HL-60 (cell line): Measurements from ENCODE around the gene ADAM22.

Source experiments
- GABPA ChIP-seq: IDR thresholded peaks from 2 replicates; pipeline ENCODE4 v1.6.1; 2012; ENCODE audit warnings: low read depth
- POLR2AphosphoS5 ChIP-seq: IDR thresholded peaks from 2 replicates; pipeline ENCODE4 v1.6.1; 2012; ENCODE audit warnings: low read depth
- TF ChIP-seq, protein P1 (sequence below): IDR thresholded peaks from one replicate; pipeline ENCODE4 v1.5.1; 2011; ENCODE audit warnings: low read length, control low read depth, inconsistent platforms; ENCODE audit not compliant: insufficient read depth

DNA sequence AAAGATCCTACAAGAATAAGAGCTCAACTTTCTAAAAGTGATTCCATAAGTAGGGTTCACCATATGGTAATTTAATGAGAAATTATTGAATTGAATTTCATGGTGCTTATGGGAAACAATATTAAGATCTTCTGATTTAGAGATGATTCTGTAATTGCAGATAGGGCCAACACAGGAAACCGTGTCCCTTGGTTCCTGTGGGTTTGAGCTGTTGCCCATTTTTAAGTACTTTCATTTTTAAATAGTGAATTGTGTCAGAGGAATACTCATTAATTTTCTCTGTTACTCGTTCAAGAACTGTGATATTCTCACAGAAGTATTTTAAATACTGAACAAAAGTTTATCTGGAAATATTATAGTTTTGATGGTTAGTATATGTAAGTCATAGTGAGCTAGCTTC, 156.6 kb downstream of the ADAM22 start:
- TF ChIP-seq, protein P1, sequence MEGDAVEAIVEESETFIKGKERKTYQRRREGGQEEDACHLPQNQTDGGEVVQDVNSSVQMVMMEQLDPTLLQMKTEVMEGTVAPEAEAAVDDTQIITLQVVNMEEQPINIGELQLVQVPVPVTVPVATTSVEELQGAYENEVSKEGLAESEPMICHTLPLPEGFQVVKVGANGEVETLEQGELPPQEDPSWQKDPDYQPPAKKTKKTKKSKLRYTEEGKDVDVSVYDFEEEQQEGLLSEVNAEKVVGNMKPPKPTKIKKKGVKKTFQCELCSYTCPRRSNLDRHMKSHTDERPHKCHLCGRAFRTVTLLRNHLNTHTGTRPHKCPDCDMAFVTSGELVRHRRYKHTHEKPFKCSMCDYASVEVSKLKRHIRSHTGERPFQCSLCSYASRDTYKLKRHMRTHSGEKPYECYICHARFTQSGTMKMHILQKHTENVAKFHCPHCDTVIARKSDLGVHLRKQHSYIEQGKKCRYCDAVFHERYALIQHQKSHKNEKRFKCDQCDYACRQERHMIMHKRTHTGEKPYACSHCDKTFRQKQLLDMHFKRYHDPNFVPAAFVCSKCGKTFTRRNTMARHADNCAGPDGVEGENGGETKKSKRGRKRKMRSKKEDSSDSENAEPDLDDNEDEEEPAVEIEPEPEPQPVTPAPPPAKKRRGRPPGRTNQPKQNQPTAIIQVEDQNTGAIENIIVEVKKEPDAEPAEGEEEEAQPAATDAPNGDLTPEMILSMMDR = no peak
- no peak for TF ChIP-seq GABPA
- no peak for TF ChIP-seq POLR2AphosphoS5
